Activated T-helper 2 cell treated with anti-CD3 and anti-CD28 coated beads, Interferon-gamma antibody, Interleukin-2, Interleukin-4, amounts not matched to agents 10 μg/mL and 5 μg/mL and 100 μg/mL, durations not matched to agents 14 hours and 24 hours and 36 hours (primary cell): ENCODE measurements around the gene TNFRSF13B. TPM values are rescaled to one million over a fixed set of nuclear protein-coding genes. Genes with fewer than 3 reads are reported as not detected.
"Not testable (repeated sequence)": the region's sequence is repeated elsewhere in the genome, so short reads cannot be mapped to it uniquely, and the experiment has no call there.

Experiments used
- DNase-seq: peaks from one replicate; pipeline ENCODE4 v3.0.0; 2021; ENCODE audit warnings: low spot score
- H3K27ac Mint-ChIP-seq: one replicate; pipeline ENCODE4 v1.8.0; 2021; ENCODE audit warnings: mixed read lengths
- H3K27me3 Mint-ChIP-seq: one replicate; pipeline ENCODE4 v1.8.0; 2021; ENCODE audit warnings: low read depth, mixed read lengths
- H3K36me3 Mint-ChIP-seq: one replicate; pipeline ENCODE4 v1.8.0; 2021; ENCODE audit warnings: low read depth, mixed read lengths
- H3K4me1 Mint-ChIP-seq: one replicate; pipeline ENCODE4 v1.8.0; 2021; ENCODE audit warnings: low read depth, mixed read lengths
- H3K4me3 Mint-ChIP-seq: one replicate; pipeline ENCODE4 v1.8.0; 2021; ENCODE audit warnings: low read depth, mild to moderate bottlenecking, moderate library complexity, mixed read lengths
- H3K9me3 Mint-ChIP-seq: one replicate; pipeline ENCODE4 v1.8.0; 2021; ENCODE audit warnings: mixed read lengths
- intact Hi-C: fragments of 100-400 bp; cut with micrococcal nuclease; formaldehyde crosslinking; loops from one replicate; pipeline ENCODE4 v1.15.1; 2023
- total RNA-seq: library from RNA; stranded (reverse); gene quantifications from 2 replicates; pipeline ENCODE4 v1.2.3, GENCODE V29; 2022

Gene TNFRSF13B
- total RNA-seq, result 0.14 TPM in 1 of 2 replicates, not detected in the other

- Mint-ChIP-seq H3K27me3 (peaks cover 15% of the 10 kb centered on the region), H3K4me1 (peaks cover 8% of the 10 kb centered on the region), H3K36me3 (no peaks in the 10 kb centered on the region), H3K4me3 (no peak within 1 kb of the TSS), H3K9me3 (no peaks in the 10 kb centered on the region), H3K27ac (no peak within 1 kb of the TSS)
- no peak for DNase-seq
- intact Hi-C loops, result no loop called here
These were observed at the start of gene TNFRSF13B for GRCh38 chr17:16971458-16972338. TSS of gene TNFRSF13B (minus strand) at chr17:16972118. CDS start at chr17:16972075, 43 bp downstream.

- no peak for DNase-seq
- no peaks in the 10 kb centered on the region for H3K9me3 Mint-ChIP-seq
- intact Hi-C loops, result no loop called here
- H3K36me3 Mint-ChIP-seq, result no peaks in the 10 kb centered on the region
- peaks cover 3% of the 10 kb centered on the region for H3K27me3 Mint-ChIP-seq
- no peak overlapping the region for H3K27ac Mint-ChIP-seq
- H3K4me1 Mint-ChIP-seq, result peaks cover 11% of the 10 kb centered on the region
- H3K4me3 Mint-ChIP-seq, result no peak overlapping the region
These were observed 49.4 kb upstream of the TNFRSF13B start for GRCh38 chr17:17021194-17021863.

DNA sequence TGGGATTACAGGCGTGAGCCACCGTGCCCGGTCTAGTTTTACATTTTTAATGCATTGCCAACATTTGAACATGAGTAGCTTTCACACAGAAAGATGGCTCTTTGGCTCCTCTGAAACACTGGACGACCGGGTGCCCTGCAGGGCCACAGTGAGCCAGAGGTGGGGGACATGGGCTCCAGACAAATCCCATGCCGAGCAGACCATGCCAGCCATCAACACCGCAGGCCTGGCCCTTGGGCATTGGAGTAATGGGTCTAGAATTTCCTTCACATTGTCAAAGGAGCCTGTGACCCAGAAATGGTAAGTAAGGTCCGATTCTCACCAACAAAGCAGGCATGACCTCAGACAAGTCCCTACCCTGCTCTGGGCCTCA, 48.9 kb upstream of the TNFRSF13B start:
- no peaks in the 10 kb centered on the region for H3K36me3 Mint-ChIP-seq
- H3K27me3 Mint-ChIP-seq, result peaks cover 3% of the 10 kb centered on the region
- intact Hi-C loops, result no loop called here
- no peak overlapping the region for H3K4me3 Mint-ChIP-seq
- H3K27ac Mint-ChIP-seq, result no peak overlapping the region
- DNase-seq, result no peak
- no peaks in the 10 kb centered on the region for H3K9me3 Mint-ChIP-seq
- H3K4me1 Mint-ChIP-seq, result peaks cover 15% of the 10 kb centered on the region

DNA sequence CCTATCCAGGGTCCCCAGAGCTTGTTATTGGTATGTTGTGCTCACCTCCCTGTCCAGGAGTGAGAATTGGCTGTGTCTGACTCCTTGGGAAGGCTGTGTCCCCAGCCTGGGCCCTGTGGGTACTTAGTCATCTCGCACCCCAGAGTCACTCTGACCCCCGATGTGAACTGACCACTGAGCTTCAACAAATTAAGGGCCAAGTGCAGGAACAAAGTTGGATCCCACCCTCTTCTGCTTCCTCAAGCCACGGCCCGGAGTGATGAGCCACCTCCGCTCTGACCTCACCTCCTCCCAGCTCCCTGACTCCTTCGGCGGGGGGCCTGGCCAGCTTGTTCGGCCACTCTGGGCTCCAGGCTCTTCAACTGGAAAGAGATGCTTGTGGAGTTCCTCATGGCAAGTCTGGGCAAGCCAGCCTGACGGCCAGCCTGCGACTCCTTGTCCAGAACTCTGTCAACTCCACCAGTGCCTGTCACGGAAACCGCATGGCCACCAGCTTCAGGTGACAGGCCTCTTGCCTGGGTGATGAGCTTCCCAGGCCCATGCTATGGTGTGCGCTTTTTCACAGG, 48.1 kb upstream of the TNFRSF13B start:
- no peak for DNase-seq
- no peaks in the 10 kb centered on the region for H3K36me3 Mint-ChIP-seq
- peaks cover 20% of the 10 kb centered on the region for H3K4me1 Mint-ChIP-seq
- H3K9me3 Mint-ChIP-seq, result no peaks in the 10 kb centered on the region
- H3K27ac Mint-ChIP-seq, result no peak overlapping the region
- H3K27me3 Mint-ChIP-seq, result peaks cover 3% of the 10 kb centered on the region
- intact Hi-C loops, result no loop called here
- no peak overlapping the region for H3K4me3 Mint-ChIP-seq

- Mint-ChIP-seq H3K27me3 (peaks cover 3% of the 10 kb centered on the region), H3K36me3 (no peaks in the 10 kb centered on the region), H3K4me3 (no peak overlapping the region), H3K4me1 (peaks cover 20% of the 10 kb centered on the region), H3K9me3 (no peaks in the 10 kb centered on the region), H3K27ac (no peak overlapping the region)
- no peak for DNase-seq
- intact Hi-C loops, result no loop called here
These were observed 47.5 kb upstream of the TNFRSF13B start for GRCh38 chr17:17019430-17019762.

DNA sequence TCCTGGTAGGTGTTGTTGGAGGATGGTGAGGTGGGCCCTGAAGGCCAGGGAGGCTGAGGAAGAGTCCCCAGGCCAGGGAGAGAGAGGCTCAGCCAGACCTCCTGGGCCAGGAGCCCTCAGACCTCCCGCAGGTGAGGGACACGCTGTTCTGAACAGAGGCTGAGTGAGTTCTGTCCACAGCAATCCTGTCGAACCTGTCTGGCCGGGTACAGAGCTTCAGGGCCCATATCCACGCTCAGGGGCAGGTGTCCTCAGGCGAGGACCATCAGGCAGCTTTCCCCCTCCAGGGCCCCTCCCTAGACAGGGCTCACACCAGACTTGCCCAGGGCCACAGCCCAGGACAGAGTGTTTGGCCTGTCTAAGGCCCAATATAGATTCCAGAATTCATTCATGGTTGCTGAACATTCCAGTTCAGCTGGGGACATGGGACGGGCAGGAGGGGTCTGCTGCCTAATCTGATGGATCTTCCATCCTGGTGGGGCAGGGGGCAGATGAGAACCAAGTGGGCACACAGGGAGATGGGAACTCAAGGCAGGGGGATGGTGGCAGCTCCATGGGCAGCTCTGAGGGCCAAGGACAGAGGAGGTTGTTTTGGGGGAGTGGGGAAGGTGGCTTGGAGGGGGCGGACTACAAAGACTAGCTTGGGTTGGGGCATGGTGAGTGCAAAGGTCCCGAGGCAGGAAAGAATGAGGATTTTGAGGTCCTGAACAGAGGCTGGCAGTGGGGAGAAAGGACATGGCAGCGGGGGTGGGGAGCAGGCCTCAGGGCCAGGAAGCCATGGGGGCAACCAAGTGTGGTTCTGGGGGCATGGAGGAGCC, 46.9 kb upstream of the TNFRSF13B start:
- no peak overlapping the region for H3K27ac Mint-ChIP-seq
- DNase-seq, result no peak
- peaks cover 3% of the 10 kb centered on the region for H3K27me3 Mint-ChIP-seq
- no peak overlapping the region for H3K4me3 Mint-ChIP-seq
- H3K9me3 Mint-ChIP-seq, result no peaks in the 10 kb centered on the region
- peaks cover 20% of the 10 kb centered on the region for H3K4me1 Mint-ChIP-seq
- intact Hi-C loops, result no loop called here
- no peaks in the 10 kb centered on the region for H3K36me3 Mint-ChIP-seq

GRCh38 chr17:17018021-17018441, 46.1 kb upstream of the TNFRSF13B start:
- Mint-ChIP-seq H3K9me3 (no peaks in the 10 kb centered on the region), H3K4me1 (peaks cover 20% of the 10 kb centered on the region), H3K36me3 (no peaks in the 10 kb centered on the region), H3K4me3 (no peak overlapping the region), H3K27ac (no peak overlapping the region), H3K27me3 (peaks cover 1% of the 10 kb centered on the region)
- no peak for DNase-seq
- intact Hi-C loops, result no loop called here

DNA sequence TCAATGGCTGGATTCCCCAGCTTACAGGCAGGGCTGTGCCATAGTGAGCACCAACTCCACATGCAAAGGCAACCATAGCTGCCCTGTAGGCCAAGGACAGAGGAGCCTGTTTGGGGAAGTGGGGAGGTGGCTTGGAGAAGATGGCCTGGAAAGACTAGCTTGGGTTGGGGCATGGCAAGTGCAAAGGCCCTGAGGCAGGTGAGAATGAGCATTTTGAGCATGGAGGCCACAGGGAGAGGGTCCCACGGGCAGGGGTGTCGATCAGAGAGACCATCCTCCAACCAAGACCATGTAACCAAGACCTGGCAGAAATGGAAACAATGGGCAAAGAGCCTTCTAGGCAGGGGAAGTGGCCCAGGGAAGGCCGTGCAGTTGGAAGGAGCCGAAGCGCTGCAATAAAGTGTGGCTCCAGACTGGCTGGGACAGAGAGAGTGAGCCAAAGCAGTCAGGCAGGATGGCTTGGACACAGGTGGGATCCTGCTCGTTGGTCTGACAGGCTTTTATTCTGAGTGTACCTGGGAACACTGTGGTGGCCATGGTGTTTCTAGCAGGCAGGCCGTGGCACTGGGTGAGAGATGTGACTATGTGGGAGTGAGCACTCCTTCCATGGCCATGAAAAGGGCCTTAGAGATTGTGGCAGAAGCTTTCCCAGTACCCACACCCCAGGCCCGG, 45.6 kb upstream of the TNFRSF13B start:
- no peak for DNase-seq
- intact Hi-C loops, result no loop called here
- no peak overlapping the region for H3K4me3 Mint-ChIP-seq
- H3K27me3 Mint-ChIP-seq, result no peaks in the 10 kb centered on the region
- H3K36me3 Mint-ChIP-seq, result no peaks in the 10 kb centered on the region
- H3K9me3 Mint-ChIP-seq, result no peaks in the 10 kb centered on the region
- peaks cover 20% of the 10 kb centered on the region for H3K4me1 Mint-ChIP-seq
- H3K27ac Mint-ChIP-seq, result no peak overlapping the region

DNA sequence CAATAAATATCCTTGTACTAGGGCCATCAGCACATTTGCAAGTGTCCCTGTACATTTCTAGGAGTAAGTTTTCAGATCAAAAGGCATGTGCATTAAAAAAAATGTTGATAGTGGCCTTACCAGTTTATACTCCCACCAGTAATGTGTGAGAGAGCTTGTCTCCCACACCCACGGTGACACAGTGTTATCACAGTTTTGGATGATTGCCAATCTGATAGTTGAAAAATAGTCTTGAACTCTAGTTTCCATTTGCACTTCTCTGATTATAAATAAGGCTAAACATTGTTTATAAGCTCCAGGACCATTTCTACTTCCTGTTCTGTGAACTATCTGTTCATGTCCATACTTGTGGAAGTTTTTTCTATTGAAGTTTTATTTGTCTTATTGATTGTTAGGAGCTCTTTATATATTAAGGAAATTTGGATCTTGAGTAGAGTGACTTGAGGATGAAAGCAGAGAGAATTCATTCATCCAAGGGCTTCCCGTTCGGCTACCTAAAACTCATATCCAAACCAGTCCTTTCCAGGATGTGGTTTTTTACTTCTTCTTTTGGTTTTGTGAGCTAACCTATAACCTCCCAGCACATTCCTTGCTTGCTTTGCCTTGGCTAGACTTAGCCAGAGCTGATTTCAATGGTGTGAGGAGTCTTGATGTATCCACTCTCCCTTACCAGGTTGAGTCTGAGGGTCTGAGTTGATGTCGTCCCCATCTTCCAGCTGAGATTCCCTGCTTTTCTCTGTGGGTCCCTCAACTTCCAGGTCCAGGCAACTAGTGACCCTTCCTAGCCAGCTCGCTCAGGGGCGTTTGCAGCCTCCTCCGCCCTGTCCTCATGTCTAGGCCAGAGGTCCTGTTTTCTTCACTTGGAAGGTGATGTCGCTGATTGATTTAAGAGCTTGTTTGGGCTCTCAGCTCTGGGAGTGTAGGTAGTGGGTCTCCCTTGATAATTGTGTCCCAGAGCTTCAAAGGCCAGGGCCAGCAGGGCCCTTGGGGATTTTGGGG, 44.6 kb upstream of the TNFRSF13B start:
- H3K36me3 Mint-ChIP-seq, DNase-seq, H3K4me3 Mint-ChIP-seq, H3K27me3 Mint-ChIP-seq, intact Hi-C loops, H3K9me3 Mint-ChIP-seq: not testable (repeated sequence)
- Mint-ChIP-seq H3K4me1 (peaks cover 20% of the 10 kb centered on the region), H3K27ac (peak overlapping the region; percentile 60)

GRCh38 chr17:17015230-17015629, 43.3 kb upstream of the TNFRSF13B start:
- Mint-ChIP-seq H3K4me1 (peaks cover 20% of the 10 kb centered on the region), H3K27ac (no peak overlapping the region), H3K9me3 (no peaks in the 10 kb centered on the region), H3K27me3 (no peaks in the 10 kb centered on the region), H3K36me3 (no peaks in the 10 kb centered on the region), H3K4me3 (no peak overlapping the region)
- intact Hi-C loops, result no loop called here
- DNase-seq, result no peak

- H3K4me3 Mint-ChIP-seq, H3K9me3 Mint-ChIP-seq, H3K27ac Mint-ChIP-seq, DNase-seq, H3K36me3 Mint-ChIP-seq, intact Hi-C loops, H3K27me3 Mint-ChIP-seq: not testable (repeated sequence)
- peaks cover 20% of the 10 kb centered on the region for H3K4me1 Mint-ChIP-seq
These were observed 42.8 kb upstream of the TNFRSF13B start for GRCh38 chr17:17014748-17015124.
